OCI-LY7 (cell line): ENCODE results near the gene NFATC1.

Source experiments
- EZH2phosphoT487 ChIP-seq: fragments of 200-600 bp; sonication (generic); IDR thresholded peaks from 2 replicates; pipeline ENCODE4 v1.6.1; 2018; ENCODE audit warnings: low read depth, borderline replicate concordance, mild to moderate bottlenecking, mixed run types, antibody characterized with exemption, low read length, moderate library complexity, mixed read lengths
- TF ChIP-seq, protein P1 (sequence below): fragments of 200-600 bp; sonication (generic); conservative IDR thresholded peaks from 2 replicates; pipeline ENCODE4 v1.5.1; 2014; ENCODE audit warnings: mild to moderate bottlenecking, antibody characterized with exemption, low read length, moderate library complexity, mixed read lengths

DNA sequence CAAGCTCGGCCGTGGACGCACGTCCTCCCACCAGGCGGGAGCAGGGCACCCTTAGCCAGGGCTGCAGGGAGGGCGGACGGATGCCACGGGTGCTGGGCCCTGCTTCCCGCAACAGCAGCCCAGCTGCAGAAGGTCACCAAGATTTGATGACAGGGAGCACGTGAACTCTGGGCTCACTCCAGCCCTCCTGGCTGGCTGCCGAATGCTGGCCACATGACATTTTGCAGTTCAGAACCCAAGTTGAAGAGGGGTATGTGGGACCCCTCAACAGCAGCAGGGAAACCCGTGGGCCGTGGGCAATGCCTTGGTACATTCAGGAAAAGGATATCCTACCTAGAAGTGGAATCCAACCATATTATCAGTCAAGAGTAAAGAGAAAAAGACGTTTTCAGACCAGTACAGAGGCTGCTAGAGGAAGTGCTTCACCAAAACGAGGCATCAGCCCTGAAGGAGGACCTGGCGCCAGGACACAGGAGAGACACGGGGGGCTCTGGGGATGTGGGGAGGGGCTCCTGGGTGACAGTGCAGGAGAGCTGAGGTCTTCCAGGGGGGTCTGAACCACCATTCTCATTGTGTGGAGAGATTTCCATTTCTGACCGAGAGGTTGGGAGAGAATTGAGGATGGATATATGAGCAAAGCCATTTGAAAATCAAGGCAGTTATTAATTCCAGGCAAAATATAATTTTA is 176.5 kb downstream of the NFATC1 start:
- TF ChIP-seq, protein P1, sequence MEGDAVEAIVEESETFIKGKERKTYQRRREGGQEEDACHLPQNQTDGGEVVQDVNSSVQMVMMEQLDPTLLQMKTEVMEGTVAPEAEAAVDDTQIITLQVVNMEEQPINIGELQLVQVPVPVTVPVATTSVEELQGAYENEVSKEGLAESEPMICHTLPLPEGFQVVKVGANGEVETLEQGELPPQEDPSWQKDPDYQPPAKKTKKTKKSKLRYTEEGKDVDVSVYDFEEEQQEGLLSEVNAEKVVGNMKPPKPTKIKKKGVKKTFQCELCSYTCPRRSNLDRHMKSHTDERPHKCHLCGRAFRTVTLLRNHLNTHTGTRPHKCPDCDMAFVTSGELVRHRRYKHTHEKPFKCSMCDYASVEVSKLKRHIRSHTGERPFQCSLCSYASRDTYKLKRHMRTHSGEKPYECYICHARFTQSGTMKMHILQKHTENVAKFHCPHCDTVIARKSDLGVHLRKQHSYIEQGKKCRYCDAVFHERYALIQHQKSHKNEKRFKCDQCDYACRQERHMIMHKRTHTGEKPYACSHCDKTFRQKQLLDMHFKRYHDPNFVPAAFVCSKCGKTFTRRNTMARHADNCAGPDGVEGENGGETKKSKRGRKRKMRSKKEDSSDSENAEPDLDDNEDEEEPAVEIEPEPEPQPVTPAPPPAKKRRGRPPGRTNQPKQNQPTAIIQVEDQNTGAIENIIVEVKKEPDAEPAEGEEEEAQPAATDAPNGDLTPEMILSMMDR: no peak
- no peak for TF ChIP-seq EZH2phosphoT487
